HepG2 (cell line): ENCODE measurements around the gene SLC7A8. TPM values are rescaled to one million over a fixed set of nuclear protein-coding genes. Genes with fewer than 3 reads are reported as not detected.

Source experiments
- CBFB ChIP-seq: sonication (generic); formaldehyde crosslinking; IDR thresholded peaks from 2 replicates; pipeline ENCODE4 v1.4.0; 2020; ENCODE audit warnings: missing genetic modification reagents
- EZH2 ChIP-seq: conservative IDR thresholded peaks from 2 replicates; pipeline ENCODE4 v1.6.1; 2012; ENCODE audit warnings: mild to moderate bottlenecking, low read depth, low read length, moderate library complexity
- FOSL1 ChIP-seq: sonication (generic); formaldehyde crosslinking; IDR thresholded peaks from 2 replicates; pipeline ENCODE4 v1.9.0; 2021; ENCODE audit warnings: missing genetic modification reagents, borderline replicate concordance
- IKZF4 ChIP-seq: sonication (generic); formaldehyde crosslinking; IDR thresholded peaks from 2 replicates; pipeline ENCODE4 v1.5.1; 2020; ENCODE audit warnings: borderline replicate concordance, mild to moderate bottlenecking, low read depth, missing genetic modification reagents; ENCODE audit errors: not compliant biosample characterization
- MIER3 ChIP-seq: IDR thresholded peaks from 2 replicates; pipeline ENCODE4 v1.6.1; 2016; ENCODE audit warnings: missing compliant biosample characterization, borderline replicate concordance
- MTA1 ChIP-seq: sonication (generic); formaldehyde crosslinking; IDR thresholded peaks from 2 replicates; pipeline ENCODE4 v1.4.0; 2020; ENCODE audit warnings: missing genetic modification reagents, mild to moderate bottlenecking, borderline replicate concordance
- POLR2G ChIP-seq: fragments of 200-400 bp; formaldehyde crosslinking; IDR thresholded peaks from 2 replicates; pipeline ENCODE4 v1.6.1; 2018; ENCODE audit warnings: mild to moderate bottlenecking, low read depth, low read length, moderate library complexity
- TAF15 ChIP-seq: fragments of 200-400 bp; formaldehyde crosslinking; IDR thresholded peaks from one replicate; pipeline ENCODE4 v1.6.1; 2018; ENCODE audit warnings: mild to moderate bottlenecking, low read depth, low read length; ENCODE audit not compliant: poor library complexity, severe bottlenecking
- TBX3 ChIP-seq: fragments of 450-650 bp; IDR thresholded peaks from 2 replicates; pipeline ENCODE4 v1.6.1; 2017; ENCODE audit warnings: antibody characterized with exemption, mild to moderate bottlenecking, inconsistent platforms, borderline replicate concordance
- WIZ ChIP-seq: sonication (generic); formaldehyde crosslinking; IDR thresholded peaks from 2 replicates; pipeline ENCODE4 v1.5.1; 2020; ENCODE audit warnings: mild to moderate bottlenecking, missing genetic modification reagents
- ZFP37 ChIP-seq: sonication (generic); formaldehyde crosslinking; IDR thresholded peaks from 2 replicates; pipeline ENCODE4 v1.4.0; 2020; ENCODE audit warnings: missing genetic modification reagents, borderline replicate concordance
- ZNF234 ChIP-seq: sonication (generic); formaldehyde crosslinking; conservative IDR thresholded peaks from 2 replicates; pipeline ENCODE4 v1.5.1; 2020; ENCODE audit warnings: mild to moderate bottlenecking, missing genetic modification reagents
- ZNF567 ChIP-seq: sonication (generic); formaldehyde crosslinking; IDR thresholded peaks from 2 replicates; pipeline ENCODE4 v1.8.1; 2023; ENCODE audit warnings: mild to moderate bottlenecking, missing genetic modification reagents, borderline replicate concordance
- polyA plus RNA-seq, 8 experiments: library from polyadenylated mRNA; depleted of rRNA in 3 of 8; stranded (reverse) in 7 of 8; unstranded in 1 of 8; fragments of >200 nt; fragmentation: Illumina TruSeq in 4 of 8; extraction: Trizol in 4 of 8; gene quantifications; 2 replicates each; pipeline versions ENCODE4 v1.2.1 to v1.2.3, GENCODE V29; 2011 to 2016; ENCODE audit warnings: low read depth in 4 of 8, missing spikeins in 1 of 8, mixed read lengths in 1 of 8; ENCODE audit not compliant: insufficient read depth in 1 of 8
- total RNA-seq, 5 experiments: library from RNA; depleted of rRNA; stranded (reverse); fragments of >200 nt; fragmentation: Illumina TruSeq; extraction: Trizol; gene quantifications; 2 replicates each; pipeline ENCODE4 v1.2.3, GENCODE V29; 2016; ENCODE audit warnings: low read depth in 1 of 5
- TF ChIP-seq, protein P1 (sequence below): sonication (generic); formaldehyde crosslinking; IDR thresholded peaks from 2 replicates; pipeline ENCODE4 v1.9.0; 2021; ENCODE audit warnings: mild to moderate bottlenecking, missing genetic modification reagents
- TF ChIP-seq, protein P2 (sequence below), 2 experiments: sonication (generic) in 1 of 2; formaldehyde crosslinking in 1 of 2; IDR thresholded peaks; 2 replicates each; pipeline versions ENCODE4 v1.4.0 to v1.6.1; 2016 to 2020; ENCODE audit warnings: borderline replicate concordance in 1 of 2, low read depth in 1 of 2, mild to moderate bottlenecking in 1 of 2, missing genetic modification reagents in 1 of 2

Gene SLC7A8
- total and polyA plus RNA-seq, 2 of the 13 experiments (the other 11 are each of a cell fraction or from before 2014, with no cell fraction given) = 0.25 TPM; not detected in 1

DNA sequence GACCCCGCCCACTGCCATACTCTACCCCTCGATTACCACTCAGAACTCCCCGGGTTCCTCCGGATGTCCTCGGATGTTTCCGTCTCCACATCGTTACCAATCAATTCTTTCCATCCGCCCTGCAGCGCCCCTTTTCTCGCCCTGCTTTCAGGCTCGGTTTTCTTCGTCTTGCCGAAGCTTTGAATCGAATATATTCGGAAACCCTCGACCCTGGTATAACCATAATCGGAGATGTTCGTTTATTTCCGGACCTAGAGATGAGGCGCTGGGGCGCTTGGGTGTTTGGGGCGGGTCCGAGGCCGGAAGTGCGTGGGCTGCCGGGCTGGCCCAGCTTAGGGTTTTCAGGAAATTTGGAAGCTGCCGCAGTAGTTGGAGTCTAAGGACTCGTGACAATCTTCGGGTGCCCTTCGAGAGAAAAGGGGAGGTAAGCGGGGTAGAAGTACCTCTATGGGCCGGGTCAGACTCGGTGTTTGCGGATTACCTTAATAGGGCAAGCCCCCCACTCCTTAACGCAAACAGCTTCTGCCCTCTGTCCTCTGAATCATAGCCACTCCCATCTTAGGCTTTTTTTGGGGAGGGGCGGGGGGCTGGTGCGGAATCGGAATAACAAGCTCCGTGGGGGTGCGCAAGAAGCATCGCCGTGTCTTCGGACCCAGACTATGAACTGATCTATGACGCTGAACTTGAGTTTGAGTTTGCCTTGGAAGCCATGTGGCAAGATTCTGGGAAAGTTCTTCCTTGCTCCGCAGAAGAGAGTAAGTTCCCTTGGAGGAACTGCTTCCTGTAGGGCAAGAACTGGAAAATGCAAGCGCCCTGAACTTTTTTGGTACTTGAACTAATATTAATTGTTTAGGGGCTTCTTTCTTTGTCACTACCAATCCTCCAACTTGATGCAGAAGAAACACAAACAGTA, 88.0 kb downstream of the SLC7A8 start, which contains the start of gene C14orf119 (continued):
- TF ChIP-seq MIER3 (CRISPR knock-in tag) (no peak), ZNF234 (CRISPR knock-in tag) (no peak), POLR2G (peak; percentile 94), TBX3 (no peak), IKZF4 (CRISPR knock-in tag) (peak; percentile 42), ZFP37 (CRISPR knock-in tag) (peak; percentile 80), WIZ (peak; percentile 93; the same call in 1 of the 2 replicates), ZNF567 (CRISPR knock-in tag) (peak; percentile 94; the same call in 1 of the 2 replicates), CBFB (CRISPR knock-in tag) (no peak), FOSL1 (CRISPR knock-in tag) (0 out of 2 replicates have a peak, but pooled peaks have one; percentile 51), TAF15 (no peak), MTA1 (CRISPR knock-in tag) (no peak), EZH2 (no peak)
- TF ChIP-seq, protein P1, sequence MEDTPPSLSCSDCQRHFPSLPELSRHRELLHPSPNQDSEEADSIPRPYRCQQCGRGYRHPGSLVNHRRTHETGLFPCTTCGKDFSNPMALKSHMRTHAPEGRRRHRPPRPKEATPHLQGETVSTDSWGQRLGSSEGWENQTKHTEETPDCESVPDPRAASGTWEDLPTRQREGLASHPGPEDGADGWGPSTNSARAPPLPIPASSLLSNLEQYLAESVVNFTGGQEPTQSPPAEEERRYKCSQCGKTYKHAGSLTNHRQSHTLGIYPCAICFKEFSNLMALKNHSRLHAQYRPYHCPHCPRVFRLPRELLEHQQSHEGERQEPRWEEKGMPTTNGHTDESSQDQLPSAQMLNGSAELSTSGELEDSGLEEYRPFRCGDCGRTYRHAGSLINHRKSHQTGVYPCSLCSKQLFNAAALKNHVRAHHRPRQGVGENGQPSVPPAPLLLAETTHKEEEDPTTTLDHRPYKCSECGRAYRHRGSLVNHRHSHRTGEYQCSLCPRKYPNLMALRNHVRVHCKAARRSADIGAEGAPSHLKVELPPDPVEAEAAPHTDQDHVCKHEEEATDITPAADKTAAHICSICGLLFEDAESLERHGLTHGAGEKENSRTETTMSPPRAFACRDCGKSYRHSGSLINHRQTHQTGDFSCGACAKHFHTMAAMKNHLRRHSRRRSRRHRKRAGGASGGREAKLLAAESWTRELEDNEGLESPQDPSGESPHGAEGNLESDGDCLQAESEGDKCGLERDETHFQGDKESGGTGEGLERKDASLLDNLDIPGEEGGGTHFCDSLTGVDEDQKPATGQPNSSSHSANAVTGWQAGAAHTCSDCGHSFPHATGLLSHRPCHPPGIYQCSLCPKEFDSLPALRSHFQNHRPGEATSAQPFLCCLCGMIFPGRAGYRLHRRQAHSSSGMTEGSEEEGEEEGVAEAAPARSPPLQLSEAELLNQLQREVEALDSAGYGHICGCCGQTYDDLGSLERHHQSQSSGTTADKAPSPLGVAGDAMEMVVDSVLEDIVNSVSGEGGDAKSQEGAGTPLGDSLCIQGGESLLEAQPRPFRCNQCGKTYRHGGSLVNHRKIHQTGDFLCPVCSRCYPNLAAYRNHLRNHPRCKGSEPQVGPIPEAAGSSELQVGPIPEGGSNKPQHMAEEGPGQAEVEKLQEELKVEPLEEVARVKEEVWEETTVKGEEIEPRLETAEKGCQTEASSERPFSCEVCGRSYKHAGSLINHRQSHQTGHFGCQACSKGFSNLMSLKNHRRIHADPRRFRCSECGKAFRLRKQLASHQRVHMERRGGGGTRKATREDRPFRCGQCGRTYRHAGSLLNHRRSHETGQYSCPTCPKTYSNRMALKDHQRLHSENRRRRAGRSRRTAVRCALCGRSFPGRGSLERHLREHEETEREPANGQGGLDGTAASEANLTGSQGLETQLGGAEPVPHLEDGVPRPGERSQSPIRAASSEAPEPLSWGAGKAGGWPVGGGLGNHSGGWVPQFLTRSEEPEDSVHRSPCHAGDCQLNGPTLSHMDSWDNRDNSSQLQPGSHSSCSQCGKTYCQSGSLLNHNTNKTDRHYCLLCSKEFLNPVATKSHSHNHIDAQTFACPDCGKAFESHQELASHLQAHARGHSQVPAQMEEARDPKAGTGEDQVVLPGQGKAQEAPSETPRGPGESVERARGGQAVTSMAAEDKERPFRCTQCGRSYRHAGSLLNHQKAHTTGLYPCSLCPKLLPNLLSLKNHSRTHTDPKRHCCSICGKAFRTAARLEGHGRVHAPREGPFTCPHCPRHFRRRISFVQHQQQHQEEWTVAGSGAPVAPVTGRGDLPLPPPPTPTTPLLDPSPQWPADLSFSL (CRISPR knock-in tag) = no peak
- TF ChIP-seq, protein P2, sequence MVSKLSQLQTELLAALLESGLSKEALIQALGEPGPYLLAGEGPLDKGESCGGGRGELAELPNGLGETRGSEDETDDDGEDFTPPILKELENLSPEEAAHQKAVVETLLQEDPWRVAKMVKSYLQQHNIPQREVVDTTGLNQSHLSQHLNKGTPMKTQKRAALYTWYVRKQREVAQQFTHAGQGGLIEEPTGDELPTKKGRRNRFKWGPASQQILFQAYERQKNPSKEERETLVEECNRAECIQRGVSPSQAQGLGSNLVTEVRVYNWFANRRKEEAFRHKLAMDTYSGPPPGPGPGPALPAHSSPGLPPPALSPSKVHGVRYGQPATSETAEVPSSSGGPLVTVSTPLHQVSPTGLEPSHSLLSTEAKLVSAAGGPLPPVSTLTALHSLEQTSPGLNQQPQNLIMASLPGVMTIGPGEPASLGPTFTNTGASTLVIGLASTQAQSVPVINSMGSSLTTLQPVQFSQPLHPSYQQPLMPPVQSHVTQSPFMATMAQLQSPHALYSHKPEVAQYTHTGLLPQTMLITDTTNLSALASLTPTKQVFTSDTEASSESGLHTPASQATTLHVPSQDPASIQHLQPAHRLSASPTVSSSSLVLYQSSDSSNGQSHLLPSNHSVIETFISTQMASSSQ (IDR thresholded peaks at IDR 0.05; ENCODE audit: low read depth) = peak; percentile 29
- TF ChIP-seq, protein P2 (CRISPR knock-in tag; IDR thresholded peaks at IDR 0.05; ENCODE audit: borderline replicate concordance) = no peak
